IPS DF 4.7 (cell line): ENCODE measurements around the gene PTP4A2.
"Not testable (repeated sequence)": the region's sequence is repeated elsewhere in the genome, so short reads cannot be mapped to it uniquely, and the experiment has no call there.

Experiments
- DNase-seq: peaks from one replicate; pipeline ENCODE4 v3.0.0-alpha.2; 2013; ENCODE audit warnings: low spot score; ENCODE audit errors: extremely low read depth

The PTP4A2 gene

DNA sequence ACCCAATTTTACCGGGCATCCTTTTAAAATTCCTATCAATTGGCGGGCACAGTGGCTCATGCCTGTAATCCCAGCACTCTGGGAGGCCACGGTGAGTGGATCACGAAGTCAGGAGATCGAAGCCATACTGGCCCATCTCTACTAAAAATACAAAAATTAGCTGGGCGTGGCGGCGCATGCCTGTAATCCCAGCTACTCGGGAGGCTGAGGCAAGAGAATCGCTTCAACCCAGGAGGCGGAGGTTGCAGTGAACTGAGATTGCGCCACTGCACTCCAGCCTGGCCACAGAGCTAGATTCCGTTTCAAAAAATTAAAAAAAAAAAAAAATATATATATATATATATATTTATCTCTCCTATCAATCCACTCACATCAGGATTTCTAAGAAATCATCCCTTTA is 12.3 kb downstream of the PTP4A2 start:
- DNase-seq = not testable (repeated sequence)

DNA sequence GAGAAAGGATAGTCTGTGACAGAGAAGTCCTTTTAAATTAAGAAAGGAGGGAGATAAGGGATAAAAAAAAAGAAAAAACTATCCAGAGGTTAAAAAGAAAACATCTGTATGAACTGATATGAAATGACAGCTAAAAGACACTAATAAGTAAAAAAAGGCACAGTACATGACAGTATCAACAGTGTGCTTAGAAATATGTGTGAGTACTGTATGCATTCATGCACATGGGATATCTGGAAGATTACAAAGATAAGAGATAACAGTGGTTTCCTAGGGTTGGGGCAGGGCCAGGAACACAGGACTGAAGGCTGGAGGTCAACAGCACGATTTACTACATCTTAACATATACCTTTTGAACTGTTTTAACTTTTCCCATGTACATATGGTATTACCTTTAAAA is 13.3 kb downstream of the PTP4A2 start:
- DNase-seq = no peak

DNA sequence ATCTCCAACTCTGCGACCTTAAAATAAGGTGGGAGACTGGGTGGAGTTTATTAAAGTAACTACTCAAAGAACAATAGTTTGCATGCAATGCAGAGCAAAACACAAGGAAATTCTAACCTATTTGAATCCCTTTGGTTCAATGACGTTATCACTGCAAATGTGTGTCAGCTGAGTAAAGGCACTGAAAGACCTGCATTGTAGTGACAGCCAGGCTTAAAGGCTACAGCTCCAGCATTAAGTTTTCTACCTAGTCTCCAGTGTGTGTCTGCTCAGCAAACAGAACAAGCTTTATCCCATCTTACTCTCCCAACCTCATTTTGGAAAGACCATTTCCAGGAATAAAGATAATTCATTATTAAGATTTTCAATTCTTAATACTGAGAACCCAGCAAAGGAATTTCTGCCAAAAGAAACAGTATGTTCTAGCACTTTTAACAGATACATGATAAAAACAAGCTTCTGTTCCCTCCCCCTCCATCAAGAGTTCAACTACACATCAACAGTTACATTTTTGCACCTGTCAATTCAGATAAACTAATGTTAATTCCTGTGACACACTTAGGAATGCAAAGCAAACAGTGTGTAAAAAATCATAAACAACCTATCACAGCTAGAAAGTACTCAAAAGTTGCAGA is 14.2 kb downstream of the PTP4A2 start:
- DNase-seq = no peak

DNA sequence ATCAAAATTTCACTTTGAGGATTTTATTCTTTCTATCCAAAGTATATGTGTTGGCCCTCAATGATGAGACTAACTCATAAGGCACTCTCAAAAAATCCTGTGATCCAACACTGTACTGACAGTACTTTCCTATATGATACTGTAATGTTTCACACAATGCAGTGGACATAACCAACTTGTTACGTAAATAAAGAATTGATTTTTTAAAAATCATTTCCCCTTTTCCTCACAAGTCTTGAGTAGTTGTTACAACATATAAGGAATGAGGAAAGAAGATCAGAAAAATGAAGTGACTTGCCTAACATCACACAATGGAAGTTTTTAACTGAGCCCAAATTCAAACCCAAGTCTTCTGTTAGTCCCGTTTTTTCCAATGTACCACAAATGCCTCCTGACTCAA is 17.2 kb downstream of the PTP4A2 start:
- DNase-seq = no peak

DNA sequence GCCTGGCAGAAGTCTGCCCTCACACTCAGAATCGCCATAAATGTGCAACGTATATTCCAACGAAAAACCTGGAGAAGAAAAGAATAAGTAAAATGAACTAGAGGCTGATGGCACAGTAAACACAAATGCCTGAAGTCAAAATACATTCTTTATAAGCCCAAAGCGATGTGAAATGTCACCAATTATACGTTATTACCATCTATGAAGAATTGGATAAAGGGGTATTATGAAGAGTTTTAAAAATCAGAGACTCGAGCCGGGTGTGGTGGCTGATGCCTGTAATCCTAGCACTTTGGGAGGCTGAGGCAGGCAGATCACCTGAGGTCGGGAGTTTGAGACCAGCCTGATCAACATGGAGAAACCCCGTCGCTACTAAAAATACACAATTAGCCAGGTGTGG is 18.6 kb downstream of the PTP4A2 start:
- DNase-seq = no peak

DNA sequence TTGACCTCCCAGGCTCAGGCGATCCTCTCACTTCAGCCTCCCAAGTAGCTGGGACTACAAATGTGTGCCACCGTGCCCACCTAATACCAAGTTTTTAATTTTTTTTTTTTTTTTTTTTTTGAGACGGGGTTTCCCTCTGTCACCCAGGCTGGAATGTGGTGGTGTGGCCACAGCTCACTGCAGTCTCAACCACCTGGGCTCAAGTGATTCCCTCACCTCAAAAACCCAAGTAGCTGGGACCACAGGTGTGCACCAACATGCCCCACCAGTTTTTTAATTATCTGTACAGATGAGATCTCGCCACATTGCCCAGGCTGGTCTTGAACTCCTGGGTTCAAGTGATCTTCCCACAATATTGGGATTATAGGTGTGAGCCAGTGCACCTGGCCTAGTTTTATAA is 22.7 kb downstream of the PTP4A2 start:
- no peak for DNase-seq

DNA sequence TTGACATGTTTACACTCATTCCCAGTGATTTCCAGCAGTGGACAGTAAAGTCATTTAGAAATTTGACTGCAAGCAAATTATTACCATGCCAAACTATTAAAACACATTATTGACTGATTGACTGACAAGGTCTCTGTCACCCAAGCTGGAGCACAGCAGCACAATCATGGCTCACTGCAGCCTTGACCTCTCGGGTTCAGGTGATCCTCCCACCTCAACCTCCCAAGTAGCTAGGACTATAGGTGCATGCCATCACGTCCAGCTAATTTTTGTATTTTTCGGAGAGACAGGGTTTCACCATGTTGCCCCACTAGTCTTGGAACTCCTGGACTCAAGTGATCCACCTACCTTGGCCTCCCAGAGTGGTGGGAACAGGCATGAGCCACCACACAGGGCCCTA is 24.2 kb downstream of the PTP4A2 start:
- no peak for DNase-seq

DNA sequence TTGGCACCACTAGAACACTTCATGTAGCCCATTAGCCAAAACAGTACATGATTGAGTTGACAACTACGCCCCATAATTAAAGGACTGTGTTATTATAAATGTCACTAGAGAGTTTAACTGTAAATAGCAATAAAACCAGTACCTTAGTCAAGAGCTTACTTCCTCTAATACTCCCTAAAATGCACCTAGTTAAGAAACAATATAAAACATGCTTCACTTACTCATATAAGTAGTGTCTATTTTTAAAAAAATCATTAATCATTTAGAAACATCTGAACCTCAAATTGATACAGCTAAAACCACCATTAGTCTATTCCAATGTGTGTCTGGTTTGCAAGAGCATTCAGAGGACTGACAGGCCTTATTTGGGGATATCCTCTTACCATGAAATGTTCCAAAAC is 25.3 kb downstream of the PTP4A2 start:
- DNase-seq = no peak

DNA sequence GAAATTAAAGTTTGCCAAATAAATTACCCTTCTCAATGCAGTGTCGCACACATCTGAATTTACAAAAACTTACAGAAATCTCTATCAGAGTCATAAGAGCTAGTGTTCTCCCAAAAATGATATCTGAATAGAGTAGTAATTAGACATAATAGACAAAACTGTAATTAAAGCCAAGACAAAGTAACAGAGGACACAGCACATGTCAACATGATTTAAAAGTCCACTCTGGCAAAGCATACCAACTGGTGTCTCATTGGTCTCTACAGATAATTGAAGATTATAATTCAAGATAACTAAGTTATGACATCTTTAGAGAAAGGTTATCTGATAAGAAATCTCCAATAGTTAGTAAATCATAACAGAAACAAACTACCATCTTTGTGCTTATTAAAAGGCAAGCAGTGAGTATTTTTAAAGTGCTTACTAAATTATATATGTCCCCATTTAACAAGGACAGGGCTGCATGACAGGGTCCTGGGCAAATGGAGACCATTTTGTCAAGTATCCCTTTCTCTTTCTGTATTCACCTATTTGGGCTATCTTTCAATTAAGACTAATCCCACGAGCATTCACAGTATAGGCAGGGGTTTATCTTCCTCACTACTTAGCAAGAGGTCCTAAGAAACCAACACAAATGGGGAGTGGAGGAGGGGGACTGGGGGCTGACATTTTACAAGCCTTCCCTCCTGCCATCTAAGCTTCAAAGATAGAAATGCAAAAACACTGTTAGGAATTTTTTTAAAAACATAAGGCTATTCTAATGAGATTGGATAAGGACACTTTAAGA is 26.0 kb downstream of the PTP4A2 start:
- no peak for DNase-seq

DNA sequence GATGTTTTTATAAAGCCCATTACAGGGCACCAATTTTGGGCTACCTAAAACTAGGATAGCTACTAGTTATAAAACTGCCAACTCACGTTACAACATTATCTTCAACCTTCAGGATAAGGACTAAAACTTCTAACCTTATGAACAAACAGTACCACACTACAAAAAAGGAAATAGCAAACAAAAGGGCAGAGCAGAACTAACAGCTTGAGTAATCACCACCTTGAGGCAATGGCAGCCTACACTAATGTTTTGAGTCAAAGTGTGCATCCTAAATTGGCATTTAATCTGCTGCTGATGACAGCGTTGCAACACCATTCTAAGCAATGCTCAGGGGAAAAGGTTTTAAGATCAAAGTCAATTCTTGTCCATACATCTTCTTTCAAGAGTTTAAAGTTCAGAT is 27.2 kb downstream of the PTP4A2 start:
- DNase-seq = no peak

DNA sequence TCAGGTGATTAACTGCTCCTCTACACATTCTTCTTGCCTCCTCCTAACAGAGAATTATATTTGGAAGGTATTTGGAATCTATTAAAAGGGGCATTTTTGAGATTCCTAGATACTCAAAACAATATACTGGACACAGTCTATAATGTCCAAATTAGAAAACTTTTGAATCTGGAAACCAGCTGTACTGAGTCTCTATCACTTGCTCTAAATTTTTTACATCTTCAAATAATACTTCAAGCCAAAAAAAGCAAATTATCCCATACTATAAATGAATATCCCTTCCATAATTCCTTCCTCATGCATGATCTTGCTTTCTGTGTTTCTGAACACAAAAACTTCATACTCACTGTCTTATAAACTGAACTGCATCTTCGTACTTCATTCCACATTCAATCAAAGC is 28.5 kb downstream of the PTP4A2 start:
- DNase-seq = no peak

DNA sequence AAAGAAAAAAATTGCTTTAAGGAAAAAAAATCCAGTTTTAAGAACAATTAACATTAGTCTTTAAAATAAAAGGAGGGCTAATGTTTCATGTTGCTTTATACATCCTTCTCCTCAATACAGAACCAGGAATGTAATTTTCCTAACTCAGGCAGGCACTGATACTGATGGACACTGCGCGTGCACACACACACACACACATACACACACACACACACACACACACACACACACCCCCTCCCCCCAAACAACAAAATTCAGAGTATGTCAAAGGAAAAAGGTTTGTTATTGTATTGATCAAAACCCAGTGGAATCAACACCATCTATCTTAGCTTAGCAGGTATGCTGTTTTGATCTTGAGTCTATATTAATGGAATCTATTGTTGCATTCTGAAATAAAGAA is 31.6 kb downstream of the PTP4A2 start:
- DNase-seq = no peak

DNA sequence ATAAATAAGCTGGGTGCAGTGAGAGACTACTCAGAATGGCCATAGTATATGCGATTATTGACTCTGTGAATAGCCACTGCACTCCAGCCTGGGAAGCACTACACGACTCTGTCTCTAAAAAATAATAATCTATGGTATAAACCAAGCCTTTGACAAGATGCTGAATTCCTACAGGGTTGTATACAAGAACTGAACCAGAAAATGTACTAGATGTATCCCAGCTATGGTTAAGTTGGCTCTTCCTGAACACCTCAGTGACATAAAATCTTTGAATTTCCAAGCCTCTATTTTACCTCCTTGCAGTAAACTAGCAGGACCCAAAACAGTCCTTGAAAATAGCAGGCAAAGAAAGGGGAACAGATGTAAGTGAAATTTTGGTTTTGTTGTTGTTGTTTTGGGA is 32.5 kb downstream of the PTP4A2 start:
- no peak for DNase-seq

DNA sequence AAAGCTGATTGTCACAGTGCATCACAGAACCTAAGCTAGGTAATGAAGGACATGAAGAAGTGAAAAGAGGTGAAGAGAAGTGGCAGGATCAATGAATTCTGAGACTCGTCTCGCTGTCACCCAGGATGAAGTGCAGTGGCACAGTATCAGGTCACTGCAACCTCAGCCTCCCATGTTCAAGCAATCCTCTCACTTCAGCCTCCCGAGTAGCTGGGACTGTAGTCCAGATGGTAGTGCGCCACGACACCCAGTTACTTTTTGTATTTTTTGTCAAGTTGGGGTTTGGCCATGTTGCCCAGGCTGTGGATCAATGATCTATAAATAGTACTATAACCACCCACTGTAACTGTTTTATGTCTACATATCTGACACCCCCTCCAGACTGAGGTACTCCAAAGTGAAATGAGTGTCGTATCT is 33.1 kb downstream of the PTP4A2 start:
- DNase-seq = no peak

DNA sequence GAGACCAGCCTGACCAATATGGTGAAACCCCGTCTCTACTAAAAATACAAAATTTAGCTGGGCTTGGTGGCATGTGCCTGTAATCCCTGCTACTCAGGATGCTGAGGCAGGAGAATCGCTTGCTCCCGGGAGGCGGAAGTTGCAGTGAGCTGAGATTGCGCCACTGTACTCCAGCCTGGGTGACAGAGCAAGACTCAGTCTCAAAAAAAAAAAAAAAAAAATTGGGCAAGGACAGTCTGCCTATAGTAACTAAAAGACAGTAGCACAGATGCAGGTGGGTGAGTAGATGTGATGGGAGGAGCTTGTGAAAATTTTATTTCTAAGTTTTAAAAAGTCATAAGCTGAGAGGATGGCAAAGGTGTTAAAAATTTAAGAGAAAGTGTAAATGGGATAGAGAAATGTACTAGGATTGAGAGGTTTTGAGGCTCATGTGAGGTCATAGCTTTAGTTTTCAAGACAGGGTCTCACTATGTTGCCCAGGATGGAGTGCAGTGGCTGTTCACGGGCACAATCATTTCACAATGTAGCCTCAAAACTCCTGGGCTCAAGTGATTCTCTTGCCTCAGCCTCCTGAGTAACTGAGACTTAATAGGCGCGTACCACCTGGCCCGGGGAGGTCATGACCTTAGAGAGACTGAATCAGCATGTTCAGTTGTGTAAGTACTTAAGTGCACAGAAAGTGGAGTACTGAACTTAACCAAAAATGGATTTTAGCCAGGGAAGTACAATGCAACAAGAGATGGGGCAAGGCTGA is 33.7 kb downstream of the PTP4A2 start:
- no peak for DNase-seq

DNA sequence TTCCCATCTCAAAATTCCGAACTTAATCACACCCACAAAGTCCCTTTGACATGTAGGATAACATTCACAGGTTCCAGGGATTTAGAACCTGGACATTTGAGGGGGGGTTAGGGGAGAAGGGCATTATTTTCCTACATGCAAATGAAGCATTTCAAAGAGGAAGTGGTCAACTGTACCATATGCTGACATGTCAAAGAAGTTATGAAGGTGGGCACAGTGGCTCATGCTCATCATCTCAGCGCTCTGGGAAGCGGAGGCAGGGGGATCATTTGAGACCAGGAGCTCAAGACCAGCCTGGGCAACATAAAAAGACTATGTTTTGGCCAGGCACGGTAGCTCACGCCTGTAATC is 35.7 kb downstream of the PTP4A2 start:
- DNase-seq = no peak

DNA sequence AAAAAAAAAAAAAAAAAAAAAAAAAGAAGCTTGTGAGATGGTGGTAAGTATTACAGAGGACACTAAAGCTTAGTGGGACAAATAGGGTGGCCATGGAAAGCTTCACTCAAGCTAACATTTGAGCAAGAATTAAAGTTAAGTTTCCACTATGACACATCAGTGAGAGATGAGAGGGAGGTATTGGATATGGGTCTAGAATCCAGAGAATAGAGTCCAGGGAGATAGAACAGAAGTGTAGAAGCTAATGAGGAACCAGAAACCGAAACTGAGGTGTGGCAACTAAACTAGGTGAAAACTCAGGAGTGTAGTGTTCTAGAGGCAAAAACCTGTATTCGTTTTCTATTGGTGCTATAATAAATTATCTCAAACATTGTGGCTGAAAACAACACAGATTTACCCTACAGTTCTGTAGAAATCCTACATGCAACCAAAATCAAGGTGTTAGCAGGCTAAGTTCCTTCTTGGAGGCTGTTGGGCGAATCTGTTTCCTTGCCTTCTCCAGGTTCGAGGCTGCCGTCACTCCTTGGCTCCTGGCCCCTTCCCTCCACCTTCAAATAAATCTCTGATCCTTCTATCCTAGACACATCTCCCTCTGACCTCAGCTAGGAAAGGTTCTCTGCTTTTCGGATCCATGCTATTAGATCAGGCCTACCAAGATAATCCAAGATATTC is 36.2 kb downstream of the PTP4A2 start:
- no peak for DNase-seq

DNA sequence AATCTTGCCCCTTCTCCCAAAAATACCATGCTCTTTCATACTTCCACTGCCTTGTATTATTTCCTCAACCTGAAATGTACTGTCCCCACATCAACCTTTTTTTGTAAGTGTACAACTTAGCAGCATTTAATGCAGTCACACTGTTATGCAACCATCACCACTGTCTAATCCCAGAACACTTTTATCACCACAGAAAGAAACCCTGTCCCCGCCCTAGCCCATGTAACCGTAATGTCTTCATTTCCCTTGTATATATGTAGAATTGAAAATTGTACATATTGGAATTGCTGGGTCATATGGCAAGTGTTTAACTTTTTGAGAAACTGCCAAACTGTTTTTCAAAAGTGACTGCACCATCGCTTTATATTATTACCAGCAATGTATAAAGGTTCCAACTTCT is 37.4 kb downstream of the PTP4A2 start:
- no peak for DNase-seq

DNA sequence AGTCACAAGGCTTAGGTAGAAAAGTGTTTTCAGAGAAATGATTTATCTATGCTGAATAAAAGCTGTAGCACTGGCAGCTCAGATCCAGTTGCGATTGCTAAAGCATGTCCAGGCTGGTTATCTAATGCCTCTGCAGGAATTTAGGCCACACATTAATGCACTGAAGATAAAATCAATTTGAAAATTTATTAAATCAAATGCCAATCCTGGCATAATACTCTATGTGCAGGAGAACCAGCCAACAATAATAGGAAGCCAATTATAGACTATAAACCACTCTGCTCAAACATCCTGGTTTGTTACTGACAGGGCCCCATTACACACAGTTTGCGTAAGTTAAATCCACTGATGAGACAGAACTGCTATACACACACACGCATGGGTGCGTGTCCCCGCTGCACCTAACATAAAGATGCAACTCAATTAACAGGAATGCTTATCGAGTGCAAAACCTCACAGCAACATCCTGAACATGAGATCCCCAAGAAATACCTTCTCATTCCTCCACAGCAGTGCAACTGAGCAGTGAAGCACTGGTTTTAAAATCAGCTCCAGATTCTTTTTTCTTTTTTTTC is 40.6 kb downstream of the PTP4A2 start:
- no peak for DNase-seq

DNA sequence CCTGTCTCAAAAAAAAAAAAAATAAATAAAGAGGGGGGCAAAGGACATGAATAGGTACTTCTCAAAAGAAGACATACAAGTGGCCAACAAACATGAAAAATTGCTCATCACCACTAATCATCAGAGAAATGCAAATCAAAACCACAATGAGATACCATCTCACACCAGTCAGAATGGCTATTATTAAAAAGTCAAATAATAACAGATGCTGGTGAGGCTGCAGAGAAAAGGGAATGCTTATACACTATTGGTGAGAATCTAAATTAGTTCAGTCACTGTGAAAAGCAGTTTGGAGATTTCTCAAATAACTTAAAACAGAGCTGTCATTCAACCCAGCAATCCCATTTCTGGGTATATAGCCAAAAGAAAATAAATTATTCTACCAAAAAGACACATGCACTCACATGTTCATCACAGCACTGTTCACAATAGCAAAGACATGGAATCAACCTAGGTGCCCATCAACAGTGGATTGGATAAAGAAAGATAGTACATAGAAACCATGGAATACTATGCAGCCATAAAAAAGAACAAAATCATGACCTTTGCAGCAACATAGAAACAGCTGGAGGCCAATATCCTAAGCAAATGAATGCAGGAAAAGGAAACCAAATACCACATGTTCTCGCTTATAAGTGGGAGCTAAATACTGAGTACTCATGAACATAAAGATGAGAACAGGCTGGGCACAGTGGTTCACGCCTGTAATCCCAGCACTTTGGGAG is 42.5 kb downstream of the PTP4A2 start:
- DNase-seq = not testable (repeated sequence)

DNA sequence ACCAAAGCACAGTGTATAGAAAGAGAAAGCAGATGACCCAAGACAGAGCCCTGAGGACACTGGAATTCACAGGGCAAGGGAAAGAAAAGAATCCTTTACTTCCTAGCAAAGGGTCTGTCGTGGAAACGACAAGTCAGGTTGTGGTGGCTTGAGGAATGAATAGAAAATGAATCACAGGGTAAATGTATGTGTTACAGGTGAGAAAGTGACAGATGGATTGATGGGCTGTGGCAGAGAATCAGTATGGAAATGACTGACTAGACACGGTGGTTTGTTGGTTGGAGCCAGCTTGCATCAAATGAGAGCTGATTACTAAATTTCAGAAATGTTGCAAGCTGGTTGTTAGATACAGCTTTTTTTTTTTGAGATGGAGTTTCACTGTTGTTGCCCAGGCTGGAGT is 46.9 kb downstream of the PTP4A2 start:
- DNase-seq = no peak
